Fibroblast of skin of right biceps (primary cell): Measurements from ENCODE around the gene C13orf46.
"Not testable (repeated sequence)": the region's sequence is repeated elsewhere in the genome, so short reads cannot be mapped to it uniquely, and the experiment has no call there.

Experiments
- DNase-seq: peaks from one replicate; pipeline ENCODE4 v3.0.0-alpha.2; 2013

The C13orf46 gene

DNA sequence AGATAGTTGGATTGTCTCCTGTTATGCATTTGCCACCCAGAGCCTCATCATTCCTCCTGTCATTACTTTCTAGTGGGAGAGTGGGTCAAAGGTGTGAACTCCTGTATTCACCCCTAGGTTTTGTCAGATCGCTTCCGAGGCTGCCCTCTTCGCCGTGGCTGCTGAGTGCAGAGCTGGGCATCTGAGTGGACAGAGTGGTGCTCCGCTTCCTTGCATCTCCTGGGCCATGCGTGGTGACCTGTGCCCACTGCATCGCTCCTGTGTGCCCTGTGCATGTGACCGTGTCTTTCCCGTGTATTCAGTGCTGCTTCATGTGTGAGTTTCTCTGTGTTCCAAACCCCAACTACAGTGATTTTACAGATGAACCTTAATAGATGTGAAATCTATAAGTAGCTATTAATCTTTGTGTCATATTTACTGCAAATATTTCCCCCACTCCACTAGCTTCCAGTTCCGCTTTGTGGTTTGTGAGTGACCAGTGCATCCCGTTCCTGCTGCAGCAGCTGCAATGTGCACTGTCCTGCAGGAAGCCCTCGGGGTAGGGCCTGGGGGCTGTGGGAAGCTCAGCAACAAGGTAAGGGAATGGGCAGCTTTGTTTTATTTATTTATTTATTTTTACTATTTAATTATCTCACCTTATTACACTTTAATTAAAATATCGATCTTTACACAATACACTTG lies 53.1 kb downstream of the C13orf46 start:
- DNase-seq = no peak

DNA sequence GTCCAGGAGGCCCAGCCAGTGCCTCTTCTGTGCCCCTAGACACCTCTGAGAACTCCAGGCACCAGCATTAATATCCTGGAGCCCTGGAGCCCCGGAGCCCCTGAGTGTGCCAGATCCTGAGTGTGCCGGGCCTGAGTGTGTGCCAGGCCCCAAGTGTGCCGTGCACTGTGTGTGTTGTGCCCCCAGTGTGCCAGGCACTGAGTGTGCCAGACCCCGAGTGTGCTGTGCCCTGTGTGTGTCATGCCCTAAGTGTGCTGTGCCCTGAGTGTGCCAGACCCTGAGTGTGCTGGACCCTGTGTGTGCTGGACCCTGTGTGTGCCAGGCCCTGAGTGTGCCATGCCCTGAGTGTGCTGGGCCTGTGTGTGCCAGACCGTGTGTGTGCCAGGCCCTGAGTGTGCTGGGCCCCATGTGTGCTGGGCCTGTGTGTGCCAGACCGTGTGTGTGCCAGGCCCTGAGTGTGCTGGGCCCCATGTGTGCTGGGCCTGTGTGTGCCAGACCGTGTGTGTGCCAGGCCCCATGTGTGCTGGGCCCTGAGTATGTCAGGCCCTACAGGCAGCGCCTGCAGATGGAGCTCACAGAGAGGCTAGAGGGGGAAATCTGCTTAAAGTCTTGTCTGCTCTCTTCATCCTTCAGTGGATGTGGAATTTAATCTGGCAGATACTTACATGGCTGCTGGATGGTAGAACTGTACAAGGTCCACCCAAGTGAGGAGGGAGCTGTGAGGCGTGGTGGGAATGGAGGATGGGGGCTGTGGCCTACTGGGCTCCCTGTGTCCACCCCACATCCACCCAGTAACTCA lies 53.9 kb downstream of the C13orf46 start:
- no peak for DNase-seq

DNA sequence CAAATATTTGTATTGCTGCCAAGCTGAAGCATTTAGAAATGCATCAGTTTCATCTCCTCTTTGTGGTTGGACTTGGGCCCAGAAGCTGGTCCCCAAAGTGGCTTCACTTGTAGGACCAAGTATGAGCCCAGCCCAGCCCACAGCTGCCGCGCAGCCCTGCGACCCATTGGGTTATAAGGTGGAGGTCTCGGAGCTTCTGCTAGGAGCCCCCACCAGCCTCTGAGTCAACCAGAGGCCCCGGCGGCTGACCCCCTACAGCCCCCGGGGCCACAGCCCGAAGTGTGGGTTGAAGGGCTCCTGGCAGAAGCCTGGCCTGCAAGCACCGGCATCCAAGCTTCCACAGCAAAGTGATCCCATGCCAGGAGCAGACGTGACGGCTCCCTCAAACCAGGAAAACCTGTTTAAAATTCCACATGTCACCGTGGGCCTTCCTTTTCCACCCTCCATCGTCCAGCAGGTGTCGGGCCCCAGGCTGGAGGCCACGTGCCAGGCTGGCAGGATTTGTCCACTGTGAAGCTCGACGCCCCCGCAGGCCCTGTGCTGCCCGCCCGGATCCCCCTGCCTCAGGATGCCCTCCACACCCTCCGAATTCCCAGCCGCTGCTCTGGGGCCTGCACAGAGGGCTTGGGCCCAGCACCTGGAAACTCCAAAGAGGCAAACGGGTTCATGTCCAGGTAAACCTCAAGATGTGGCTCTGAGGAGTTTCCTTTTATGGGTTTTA lies 54.7 kb downstream of the C13orf46 start:
- DNase-seq = peak; percentile 45

DNA sequence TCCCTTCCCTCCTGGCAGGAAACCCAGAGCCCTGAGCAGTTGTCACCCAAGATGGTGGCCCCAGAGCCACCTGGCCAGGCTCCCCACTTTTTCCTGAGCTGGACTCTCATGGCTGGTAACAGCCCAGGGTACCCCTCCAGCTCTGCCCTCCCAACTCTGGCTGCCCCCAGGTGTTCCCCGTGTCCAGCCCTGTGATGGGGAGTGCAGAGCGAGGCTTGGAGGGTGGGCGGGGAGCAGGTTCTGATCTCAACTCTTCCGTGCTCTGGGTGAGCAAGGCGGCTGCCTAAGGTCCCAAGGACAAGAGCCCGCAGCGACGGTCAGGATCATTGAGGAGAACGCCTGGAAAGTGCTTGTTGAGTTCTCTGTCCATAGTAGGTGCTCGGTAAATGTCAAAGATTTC lies 55.3 kb downstream of the C13orf46 start:
- no peak for DNase-seq

GRCh38 chr13:113917594-113918371 lies 56.1 kb downstream of the C13orf46 start:
- no peak for DNase-seq

DNA sequence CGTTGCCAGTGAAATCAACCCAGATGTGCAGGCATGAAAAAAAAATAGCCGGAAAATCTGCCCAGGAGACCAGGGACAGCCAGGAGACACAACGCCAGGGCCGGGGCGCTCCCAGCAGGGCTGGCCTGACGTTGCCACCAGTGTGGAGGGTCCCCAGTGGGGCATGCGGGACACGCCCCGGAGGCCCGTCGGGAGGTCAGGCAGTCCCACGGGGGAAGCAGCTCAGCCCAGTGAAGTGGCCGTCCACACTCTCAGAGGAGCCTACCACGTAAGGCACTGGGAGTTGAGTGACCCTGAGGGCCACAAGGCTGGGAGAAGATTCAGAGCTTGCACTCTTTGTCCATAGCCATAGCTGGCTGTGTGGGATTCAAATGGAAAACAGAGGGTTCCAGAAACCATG lies 56.8 kb downstream of the C13orf46 start:
- DNase-seq = no peak

- DNase-seq = peak; percentile 53
Measured at GRCh38 chr13:113916330-113916815, 57.5 kb downstream of the C13orf46 start.

GRCh38 chr13:113915786-113916329 lies 58.0 kb downstream of the C13orf46 start:
- DNase-seq = no peak

- DNase-seq = no peak
Measured at GRCh38 chr13:113915012-113915763, 58.7 kb downstream of the C13orf46 start.

DNA sequence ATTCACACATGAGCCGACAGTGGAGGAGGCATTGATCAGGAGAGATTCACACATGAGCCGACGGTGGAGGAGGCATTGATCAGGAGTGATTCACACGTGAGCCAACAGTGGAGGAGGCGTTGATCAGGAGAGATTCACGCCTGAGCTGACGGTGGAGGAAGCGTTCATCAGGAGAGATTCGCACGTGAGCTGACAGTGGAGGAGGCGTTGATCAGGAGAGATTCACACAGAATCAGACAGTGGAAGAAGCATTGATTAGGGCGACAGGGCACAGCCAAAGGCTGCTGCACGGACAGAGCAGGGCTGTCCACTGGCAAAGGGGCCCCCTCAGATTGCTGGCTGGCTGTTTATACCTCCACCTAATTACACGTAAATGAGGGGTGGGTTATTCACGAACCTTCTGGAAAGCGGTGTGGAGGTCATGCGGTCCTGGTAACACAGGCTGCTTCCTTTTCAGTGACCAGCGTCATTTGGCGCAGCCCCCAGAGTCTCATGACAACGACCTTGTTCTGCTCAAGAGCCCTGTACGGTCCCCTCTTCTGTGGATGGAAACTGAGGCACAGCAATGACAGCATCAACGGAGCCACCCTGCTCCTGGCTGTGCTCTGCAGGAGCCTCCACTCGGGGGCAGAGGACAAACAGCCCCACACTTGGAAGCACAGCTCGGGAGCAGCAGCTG lies 59.4 kb downstream of the C13orf46 start:
- DNase-seq = no peak

GRCh38 chr13:113913838-113914237 lies 60.0 kb downstream of the C13orf46 start:
- DNase-seq = not testable (repeated sequence)

DNA sequence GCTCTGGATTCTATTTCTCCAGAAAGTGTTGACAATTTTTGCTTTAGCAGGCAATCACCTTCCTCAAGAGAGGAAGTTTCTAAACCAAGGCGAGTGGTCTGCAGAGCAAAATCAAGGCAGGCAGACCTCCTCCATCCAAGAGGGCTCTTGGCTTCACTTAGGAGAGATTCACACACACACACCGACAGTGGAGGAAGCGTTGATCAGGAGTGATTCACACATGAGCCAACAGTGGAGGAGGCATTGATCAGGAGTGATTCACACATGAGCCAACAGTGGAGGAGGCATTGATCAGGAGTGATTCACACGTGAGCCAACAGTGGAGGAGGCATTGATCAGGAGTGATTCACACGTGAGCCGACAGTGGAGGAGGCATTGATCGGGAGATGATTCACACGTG lies 60.5 kb downstream of the C13orf46 start:
- peak; percentile 61 for DNase-seq

DNA sequence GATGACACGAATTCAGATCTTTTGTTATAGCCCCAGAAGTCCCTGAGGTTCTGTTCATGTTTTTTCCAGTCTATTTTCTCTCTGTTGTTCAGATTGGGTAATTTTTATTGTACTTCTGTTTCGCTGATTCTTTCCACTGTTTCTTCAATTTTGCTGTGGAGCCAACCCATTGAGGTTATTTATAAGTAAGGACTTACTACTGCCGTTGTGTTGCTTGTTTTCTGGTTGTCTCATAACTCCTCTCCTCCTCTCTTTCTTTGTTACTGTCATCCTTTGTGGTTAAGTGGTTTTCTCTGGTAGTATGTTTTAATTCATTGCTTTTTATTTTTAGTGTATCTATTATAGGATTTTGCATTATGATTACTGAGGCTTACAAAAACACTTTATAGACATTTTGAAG lies 61.3 kb downstream of the C13orf46 start:
- DNase-seq = no peak

DNA sequence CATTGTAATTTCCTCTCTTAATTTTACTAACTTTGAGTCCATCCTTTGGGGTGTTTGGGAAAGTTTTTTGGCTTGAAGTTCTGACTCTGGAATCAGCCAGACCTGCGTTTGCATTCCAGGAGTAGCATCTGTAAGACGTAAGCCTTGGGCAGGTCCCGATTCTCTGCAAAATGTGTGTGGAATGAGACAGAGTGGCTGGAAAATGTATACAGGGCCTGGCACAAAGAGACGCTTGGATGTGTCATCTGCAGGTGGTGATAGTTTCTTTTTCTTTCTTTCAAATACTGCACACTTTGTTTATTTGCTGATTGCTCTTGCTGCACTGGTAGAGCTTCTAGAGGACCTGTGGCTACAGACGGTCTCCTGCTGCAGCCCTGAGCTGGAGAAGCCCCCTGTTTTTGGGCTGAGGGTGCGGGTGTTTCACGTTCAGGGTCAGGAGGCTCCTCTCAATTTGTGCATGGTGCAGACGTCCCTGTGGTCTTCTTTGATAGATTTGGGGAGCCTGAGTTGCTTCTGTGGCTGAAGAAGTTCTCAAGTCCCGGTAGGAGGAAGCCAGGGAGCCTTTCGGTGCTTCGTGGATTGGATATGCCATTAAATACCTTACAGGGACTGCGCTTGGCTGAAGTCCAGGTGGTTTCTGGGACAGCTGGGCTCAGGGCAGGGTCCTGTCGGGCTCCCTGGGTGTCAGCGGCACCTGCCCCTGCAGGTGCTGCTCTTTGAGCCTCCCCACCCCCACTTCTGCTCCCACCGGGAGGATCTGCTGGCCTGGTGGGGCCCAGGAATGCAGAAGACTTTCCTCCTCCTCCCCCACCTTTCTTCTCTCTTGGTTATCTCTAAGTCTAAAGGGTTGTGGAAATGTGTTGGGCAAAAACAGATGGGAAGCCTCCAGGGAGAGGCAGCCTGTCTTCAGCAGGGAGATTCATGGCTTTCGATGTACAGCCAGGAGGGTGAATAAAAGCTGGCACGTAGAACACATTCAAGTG lies 66.0 kb downstream of the C13orf46 start:
- peak; percentile 80 for DNase-seq

DNA sequence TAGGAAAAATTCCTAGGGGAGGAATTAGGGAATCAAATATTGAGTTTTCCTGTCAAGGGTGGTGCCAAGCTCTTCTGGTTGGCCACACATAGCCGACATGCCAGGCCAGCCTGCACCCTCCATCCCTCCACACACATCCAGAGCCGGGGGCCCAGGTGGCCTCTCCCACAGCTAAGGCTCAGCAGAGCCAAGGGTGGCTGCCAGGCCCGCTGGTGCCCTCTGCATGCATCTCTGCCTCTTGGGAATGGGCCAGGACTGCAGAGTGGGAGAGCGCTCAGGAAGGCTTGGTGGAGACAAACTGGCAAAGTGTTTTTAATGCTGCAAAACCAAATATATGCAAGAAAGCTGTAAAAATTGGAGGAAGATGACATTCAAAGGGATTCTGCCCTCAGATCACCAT lies 67.3 kb downstream of the C13orf46 start:
- no peak for DNase-seq

DNA sequence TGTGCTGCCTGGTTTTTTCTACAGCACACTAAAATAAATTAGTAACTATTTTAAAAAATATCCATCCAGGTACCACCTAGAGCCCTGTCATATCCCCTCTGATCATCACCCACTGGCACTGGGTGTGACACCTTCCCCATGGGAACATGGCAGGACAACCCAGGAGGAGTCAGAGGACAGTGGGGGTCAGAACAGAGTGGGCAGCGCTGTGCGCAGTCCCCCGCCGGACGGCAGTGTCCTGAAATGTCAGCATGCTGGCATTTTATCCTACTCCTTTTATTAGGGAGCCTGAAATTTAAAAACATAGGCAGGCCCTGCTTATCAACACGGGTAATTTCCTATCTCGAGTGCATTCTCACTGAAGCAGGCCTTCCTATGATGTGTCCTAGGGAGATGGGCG lies 67.9 kb downstream of the C13orf46 start:
- DNase-seq = no peak

DNA sequence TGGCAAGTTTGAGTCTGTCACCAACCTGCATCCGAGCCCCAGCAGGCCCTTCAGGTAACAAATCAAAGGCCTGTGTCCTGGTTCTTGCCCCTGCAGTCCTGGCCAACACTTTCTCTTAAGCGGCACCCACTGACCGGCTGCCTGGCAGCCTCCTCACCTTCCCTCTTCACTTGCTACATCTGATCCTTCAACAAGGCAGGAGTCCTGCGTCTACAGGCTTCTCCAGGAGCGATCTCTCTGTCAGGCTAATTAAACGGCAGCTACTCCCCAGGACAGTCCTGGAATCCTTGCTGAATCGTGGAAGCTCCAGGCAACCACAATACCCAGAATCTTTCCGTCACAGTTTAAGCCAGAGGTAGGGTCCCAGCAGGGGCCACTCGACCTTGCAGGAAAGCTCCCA lies 68.9 kb downstream of the C13orf46 start:
- DNase-seq = no peak

DNA sequence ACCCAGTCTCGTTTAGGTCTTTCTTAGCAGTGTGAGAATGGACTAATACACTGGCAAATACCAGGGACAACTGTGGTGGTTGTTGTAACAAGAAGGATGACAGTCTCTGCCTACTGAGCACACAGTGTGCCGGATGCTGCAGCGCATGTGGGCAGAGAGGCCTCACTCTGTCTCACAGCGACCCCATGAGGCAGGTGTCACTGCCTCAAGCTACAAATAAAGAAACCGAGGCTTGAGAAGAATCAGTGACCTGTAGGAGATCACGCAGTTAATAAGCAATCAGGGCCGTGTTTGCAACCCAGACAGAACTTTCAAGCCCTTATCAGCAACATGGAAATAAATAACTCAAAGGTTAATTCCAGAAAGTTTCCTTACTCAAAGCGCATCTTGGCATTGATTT lies 69.5 kb downstream of the C13orf46 start:
- DNase-seq = peak; percentile 41

GRCh38 chr13:113903912-113904311 lies 70.0 kb downstream of the C13orf46 start:
- no peak for DNase-seq
